MCF 10A (cell line): ENCODE measurements around the gene TFAP2D. TPM values are rescaled to one million over a fixed set of nuclear protein-coding genes. Genes with fewer than 3 reads are reported as not detected.
A peak's percentile ranks its signal among the peaks of the same experiment; 100 is the strongest.

Experiments used
- BruUV-seq: library from RNA; stranded (reverse); fragments of 400-500 nt; replicated peaks from 2 replicates; lab custom pipeline; 2021; lab: Mats Ljungman, UMichigan
- CTCF ChIA-PET: fragments of 300-600 bp; sonication (Branson Sonifier 250); formaldehyde crosslinking; extraction: SDS; loops from one replicate; lab custom pipeline; 2021; ENCODE audit warnings: antibody characterized with exemption, inconsistent platforms; lab: Yijun Ruan, JAX
- POLR2A ChIA-PET: fragments of 300-600, 350-650 bp; sonication (Branson Sonifier 250); formaldehyde crosslinking; extraction: SDS; loops from one replicate; lab custom pipeline; 2020; ENCODE audit warnings: antibody characterized with exemption, inconsistent platforms; lab: Yijun Ruan, JAX
- DNase-seq: peaks from one replicate; pipeline ENCODE4 v3.0.0-alpha.2; 2018; ENCODE audit not compliant: unreplicated experiment
- H3K27ac Mint-ChIP-seq: one replicate; pipeline ENCODE4 v1.8.0; 2022; ENCODE audit warnings: mild to moderate bottlenecking, low read depth, mixed read lengths; ENCODE audit not compliant: unreplicated experiment
- H3K27me3 Mint-ChIP-seq: one replicate; pipeline ENCODE4 v1.8.0; 2022; ENCODE audit warnings: mixed read lengths; ENCODE audit not compliant: insufficient read depth, unreplicated experiment
- H3K36me3 Mint-ChIP-seq: one replicate; pipeline ENCODE4 v1.8.0; 2022; ENCODE audit warnings: mild to moderate bottlenecking, moderate library complexity, mixed read lengths; ENCODE audit not compliant: insufficient read depth, unreplicated experiment
- H3K4me1 Mint-ChIP-seq: one replicate; pipeline ENCODE4 v1.8.0; 2022; ENCODE audit warnings: mixed read lengths; ENCODE audit not compliant: insufficient read depth, unreplicated experiment
- H3K4me3 Mint-ChIP-seq: one replicate; pipeline ENCODE4 v1.8.0; 2022; ENCODE audit warnings: mild to moderate bottlenecking, moderate library complexity, mixed read lengths; ENCODE audit not compliant: unreplicated experiment
- H3K9me3 Mint-ChIP-seq: one replicate; pipeline ENCODE4 v1.8.0; 2022; ENCODE audit warnings: mixed read lengths; ENCODE audit not compliant: unreplicated experiment
- intact Hi-C: fragments of 100-400 bp; cut with micrococcal nuclease; formaldehyde crosslinking; loops from 2 replicates; pipeline ENCODE4 v1.14.1; 2022
- total RNA-seq: library from RNA; stranded (reverse); gene quantifications from 2 replicates; pipeline ENCODE4 v1.2.3, GENCODE V29; 2022
- TF ChIP-seq, protein P1 (sequence below): fragments of 200-600 bp; IDR thresholded peaks from one replicate; pipeline ENCODE4 v1.8.0; 2022; ENCODE audit warnings: antibody characterized with exemption, mild to moderate bottlenecking; ENCODE audit not compliant: unreplicated experiment

TFAP2D gene
- total RNA-seq, 1 experiment from 2014 or later, result not detected

DNA sequence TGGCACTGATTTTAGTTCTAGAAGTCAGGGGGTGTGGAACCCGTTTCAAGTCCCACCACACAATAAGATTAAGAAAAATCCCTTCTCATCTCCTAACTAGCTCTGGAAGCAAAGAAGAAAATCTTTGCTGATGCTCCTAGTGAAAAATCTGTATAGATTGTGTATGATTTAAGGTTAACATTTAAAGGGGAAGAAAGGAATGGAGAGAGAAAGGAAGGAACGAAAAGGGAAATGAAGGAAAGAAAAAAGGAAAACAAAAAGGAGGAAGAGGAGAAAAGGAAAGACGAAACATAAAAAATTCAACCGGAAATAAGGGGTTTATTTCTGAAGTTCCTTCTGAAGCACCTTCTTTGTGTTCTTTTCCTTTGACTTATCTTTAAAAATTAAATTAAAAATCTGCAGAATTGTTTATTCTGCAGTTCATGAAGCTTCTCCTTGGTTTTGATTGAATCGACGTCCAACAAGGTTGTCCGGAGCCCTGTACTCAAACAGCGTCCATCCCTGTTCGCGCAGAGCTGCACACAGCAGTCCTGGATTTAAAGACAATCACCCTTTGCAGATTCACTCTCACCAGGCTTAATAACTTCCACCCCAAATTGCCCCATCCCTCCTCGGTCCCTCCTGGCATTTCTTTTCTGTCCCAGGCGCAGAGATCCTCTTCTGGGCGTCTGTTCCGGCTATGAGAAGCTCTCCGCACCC, 103.8 kb downstream of the TFAP2D start:
- ChIA-PET CTCF (interaction anchor here (0.7 to 1.9 kb wide), 8 partner anchors 534 to 1143 kb away, joined by 3 to 11 read pairs (median 4); no protein-coding TSS in a partner anchor), POLR2A (interaction anchor here (0.6 kb wide), 1 partner anchor 483 kb away, joined by 3 read pairs; no protein-coding TSS in a partner anchor)
- no peaks in the 10 kb centered on the region for H3K9me3 Mint-ChIP-seq
- intact Hi-C loops, result loop anchor here (1.0 to 5.0 kb wide), 5 partner anchors 533 to 1142 kb away; no protein-coding TSS in a partner anchor
- no TSS peak for BruUV-seq
- peaks cover 7% of the 10 kb centered on the region for H3K36me3 Mint-ChIP-seq
- no peak for DNase-seq
- peaks cover 75% of the 10 kb centered on the region for H3K27me3 Mint-ChIP-seq
- no peak overlapping the region for H3K27ac Mint-ChIP-seq
- H3K4me1 Mint-ChIP-seq, result peaks cover 23% of the 10 kb centered on the region
- TF ChIP-seq, protein P1, sequence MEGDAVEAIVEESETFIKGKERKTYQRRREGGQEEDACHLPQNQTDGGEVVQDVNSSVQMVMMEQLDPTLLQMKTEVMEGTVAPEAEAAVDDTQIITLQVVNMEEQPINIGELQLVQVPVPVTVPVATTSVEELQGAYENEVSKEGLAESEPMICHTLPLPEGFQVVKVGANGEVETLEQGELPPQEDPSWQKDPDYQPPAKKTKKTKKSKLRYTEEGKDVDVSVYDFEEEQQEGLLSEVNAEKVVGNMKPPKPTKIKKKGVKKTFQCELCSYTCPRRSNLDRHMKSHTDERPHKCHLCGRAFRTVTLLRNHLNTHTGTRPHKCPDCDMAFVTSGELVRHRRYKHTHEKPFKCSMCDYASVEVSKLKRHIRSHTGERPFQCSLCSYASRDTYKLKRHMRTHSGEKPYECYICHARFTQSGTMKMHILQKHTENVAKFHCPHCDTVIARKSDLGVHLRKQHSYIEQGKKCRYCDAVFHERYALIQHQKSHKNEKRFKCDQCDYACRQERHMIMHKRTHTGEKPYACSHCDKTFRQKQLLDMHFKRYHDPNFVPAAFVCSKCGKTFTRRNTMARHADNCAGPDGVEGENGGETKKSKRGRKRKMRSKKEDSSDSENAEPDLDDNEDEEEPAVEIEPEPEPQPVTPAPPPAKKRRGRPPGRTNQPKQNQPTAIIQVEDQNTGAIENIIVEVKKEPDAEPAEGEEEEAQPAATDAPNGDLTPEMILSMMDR, result no peak
- no peak overlapping the region for H3K4me3 Mint-ChIP-seq

DNA sequence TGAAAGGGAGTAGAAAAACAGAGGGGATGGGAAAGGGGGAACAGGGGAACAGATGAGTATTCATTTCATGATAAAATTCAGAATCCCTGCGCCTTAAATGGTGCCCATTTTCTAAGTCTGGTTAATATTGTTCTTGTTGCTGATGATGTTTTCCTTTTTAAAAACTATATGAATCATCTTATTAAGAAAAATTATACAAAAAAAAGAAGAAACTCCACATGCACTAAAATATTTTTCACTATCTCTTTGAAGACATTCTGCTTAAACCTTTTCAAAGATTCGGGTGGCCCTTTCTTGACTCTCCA, 104.3 kb downstream of the TFAP2D start:
- ChIA-PET POLR2A (no interaction called here), CTCF (interaction anchor here (0.9 to 1.9 kb wide), 5 partner anchors 533 to 1030 kb away, joined by 3 to 11 read pairs (median 4); no protein-coding TSS in a partner anchor)
- no peak overlapping the region for H3K27ac Mint-ChIP-seq
- no peaks in the 10 kb centered on the region for H3K9me3 Mint-ChIP-seq
- H3K4me3 Mint-ChIP-seq, result no peak overlapping the region
- no TSS peak for BruUV-seq
- H3K4me1 Mint-ChIP-seq, result peaks cover 26% of the 10 kb centered on the region
- DNase-seq, result no peak
- H3K36me3 Mint-ChIP-seq, result peaks cover 7% of the 10 kb centered on the region
- intact Hi-C loops, result loop anchor here (5.0 kb wide), 1 partner anchor 1025 kb away; no protein-coding TSS in a partner anchor
- H3K27me3 Mint-ChIP-seq, result peaks cover 80% of the 10 kb centered on the region
- TF ChIP-seq, protein P1, result no peak

DNA sequence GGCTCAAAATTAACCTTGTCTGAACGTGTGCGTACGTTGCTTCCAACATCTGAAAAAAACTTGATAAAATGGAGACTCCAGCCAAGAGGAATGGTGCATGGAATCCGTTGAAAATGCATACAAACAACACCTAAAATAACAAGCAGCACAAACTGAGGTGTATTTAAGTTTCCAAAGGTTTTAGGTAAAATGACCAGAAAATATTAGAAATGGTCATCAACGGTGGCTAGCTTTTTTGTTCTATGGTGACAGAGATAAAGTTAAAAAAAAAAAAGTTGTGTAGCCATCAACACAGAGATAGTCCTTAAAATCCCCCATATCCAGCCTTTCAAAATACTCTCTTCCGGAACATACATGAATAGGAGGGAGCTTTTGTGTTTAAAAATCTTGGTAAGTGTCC, 104.7 kb downstream of the TFAP2D start:
- H3K27ac Mint-ChIP-seq, result no peak overlapping the region
- H3K9me3 Mint-ChIP-seq, result no peaks in the 10 kb centered on the region
- no peak for DNase-seq
- peaks cover 26% of the 10 kb centered on the region for H3K4me1 Mint-ChIP-seq
- POLR2A ChIA-PET, result no interaction called here
- CTCF ChIA-PET, result interaction anchor here (0.6 to 2.5 kb wide), 6 partner anchors 91 to 724 kb away, joined by 4 to 11 read pairs (median 6); no protein-coding TSS in a partner anchor
- BruUV-seq, result no TSS peak
- intact Hi-C loops, result loop anchor here (5.0 kb wide), 1 partner anchor 1024 kb away; no protein-coding TSS in a partner anchor
- no peak overlapping the region for H3K4me3 Mint-ChIP-seq
- H3K27me3 Mint-ChIP-seq, result peaks cover 84% of the 10 kb centered on the region
- H3K36me3 Mint-ChIP-seq, result peaks cover 7% of the 10 kb centered on the region
- TF ChIP-seq, protein P1, result no peak

DNA sequence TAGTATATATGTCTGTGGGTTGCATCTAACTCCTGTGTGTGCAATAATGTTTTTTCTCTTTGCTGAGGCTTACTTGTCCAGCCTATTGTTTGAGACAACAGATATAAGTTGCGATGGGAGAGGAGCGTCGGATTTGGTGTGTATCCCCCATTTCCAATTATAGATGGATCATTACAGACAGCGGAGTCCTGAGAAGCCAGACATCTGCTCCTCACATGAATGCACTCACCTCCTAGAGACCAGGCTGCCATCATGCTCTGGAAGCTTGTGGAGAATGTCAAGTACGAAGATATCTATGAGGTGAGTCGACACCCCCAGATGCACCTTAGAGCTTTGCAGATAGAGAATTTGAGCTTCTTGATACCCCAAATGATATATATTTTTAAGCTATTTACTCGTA, 105.3 kb downstream of the TFAP2D start, which contains the start of gene TFAP2B:
Gene TFAP2B, plus strand, starts transcription at position 199 of the 400 bp plus-strand sequence. Its CDS starts 21 bp downstream, at position 220.
- peak within 1 kb of the TSS; percentile 5 for H3K27ac Mint-ChIP-seq
- peaks cover 26% of the 10 kb centered on the region for H3K4me1 Mint-ChIP-seq
- POLR2A ChIA-PET, result interaction anchor here (0.6 kb wide), 1 partner anchor 208 kb away, joined by 3 read pairs; no protein-coding TSS in a partner anchor
- peaks cover 7% of the 10 kb centered on the region for H3K36me3 Mint-ChIP-seq
- H3K9me3 Mint-ChIP-seq, result no peaks in the 10 kb centered on the region
- H3K27me3 Mint-ChIP-seq, result peaks cover 85% of the 10 kb centered on the region
- intact Hi-C loops, result loop anchor here (5.0 kb wide), 1 partner anchor 1024 kb away; no protein-coding TSS in a partner anchor
- DNase-seq, result no peak
- CTCF ChIA-PET, result interaction anchor here (0.6 to 2.5 kb wide), 6 partner anchors 90 to 724 kb away, joined by 3 to 10 read pairs (median 4); no protein-coding TSS in a partner anchor
- peak within 1 kb of the TSS; percentile 45 for H3K4me3 Mint-ChIP-seq
- no TSS peak for BruUV-seq
- TF ChIP-seq, protein P1, result no peak
